GM19240 (cell line): ENCODE results near the gene TRIM63.

Experiments
- DNase-seq: peaks from one replicate; pipeline ENCODE4 v3.0.0; 2011; ENCODE audit warnings: low spot score; ENCODE audit not compliant: insufficient read length

TRIM63 gene

GRCh38 chr1:26017606-26018005, 49.8 kb downstream of the TRIM63 start:
- DNase-seq = no peak

GRCh38 chr1:26016953-26017545, 50.4 kb downstream of the TRIM63 start:
- DNase-seq = no peak

- DNase-seq = no peak
These were observed 51.0 kb downstream of the TRIM63 start for GRCh38 chr1:26016258-26016952.

- DNase-seq = no peak
These were observed 52.1 kb downstream of the TRIM63 start for GRCh38 chr1:26015358-26015757.

- no peak for DNase-seq
These were observed 53.3 kb downstream of the TRIM63 start for GRCh38 chr1:26014179-26014578.

- DNase-seq = no peak
These were observed 54.6 kb downstream of the TRIM63 start for GRCh38 chr1:26012864-26013263.

GRCh38 chr1:26010825-26011224, 56.6 kb downstream of the TRIM63 start:
- DNase-seq = no peak

- DNase-seq = no peak
These were observed 57.5 kb downstream of the TRIM63 start for GRCh38 chr1:26009796-26010447.

GRCh38 chr1:26006710-26007109, 60.7 kb downstream of the TRIM63 start:
- DNase-seq = no peak

GRCh38 chr1:26005434-26006105, 61.9 kb downstream of the TRIM63 start:
- DNase-seq = no peak

- no peak for DNase-seq
These were observed 63.7 kb downstream of the TRIM63 start for GRCh38 chr1:26003756-26004155.

- no peak for DNase-seq
These were observed 64.2 kb downstream of the TRIM63 start for GRCh38 chr1:26003262-26003661.
